Cardiac fibroblast (primary cell): ENCODE data around the gene ZNF853.
"Not testable (repeated sequence)": the region's sequence is repeated elsewhere in the genome, so short reads cannot be mapped to it uniquely, and the experiment has no call there.

Experiments used
- DNase-seq, 2 donors: peaks; one replicate each; pipeline versions ENCODE4 v3.0.0 to v3.0.0-alpha.2; 2010; ENCODE audit warnings: low read depth in 2 of 2
- H3K4me3 ChIP-seq, 2 donors: replicated peaks in 1 of 2; 1 replicate in 1 of 2; 2 replicates in 1 of 2; pipeline ENCODE4 v1.5.1; 2011; ENCODE audit warnings: low read depth in 2 of 2, low read length in 2 of 2, mild to moderate bottlenecking in 2 of 2, moderate library complexity in 1 of 2
- TF ChIP-seq, protein P1 (sequence below): IDR thresholded peaks from one replicate; pipeline ENCODE4 v1.5.1; 2011; ENCODE audit warnings: low read depth, mild to moderate bottlenecking, low read length, inconsistent platforms

ZNF853 gene

GRCh38 chr7:6577369-6578113, 37.9 kb upstream of the ZNF853 start, which contains the start of gene ZDHHC4:
TSS of gene ZDHHC4 (plus strand) at chr7:6577454. CDS start at chr7:6580562, 3,108 bp downstream.
- TF ChIP-seq, protein P1, sequence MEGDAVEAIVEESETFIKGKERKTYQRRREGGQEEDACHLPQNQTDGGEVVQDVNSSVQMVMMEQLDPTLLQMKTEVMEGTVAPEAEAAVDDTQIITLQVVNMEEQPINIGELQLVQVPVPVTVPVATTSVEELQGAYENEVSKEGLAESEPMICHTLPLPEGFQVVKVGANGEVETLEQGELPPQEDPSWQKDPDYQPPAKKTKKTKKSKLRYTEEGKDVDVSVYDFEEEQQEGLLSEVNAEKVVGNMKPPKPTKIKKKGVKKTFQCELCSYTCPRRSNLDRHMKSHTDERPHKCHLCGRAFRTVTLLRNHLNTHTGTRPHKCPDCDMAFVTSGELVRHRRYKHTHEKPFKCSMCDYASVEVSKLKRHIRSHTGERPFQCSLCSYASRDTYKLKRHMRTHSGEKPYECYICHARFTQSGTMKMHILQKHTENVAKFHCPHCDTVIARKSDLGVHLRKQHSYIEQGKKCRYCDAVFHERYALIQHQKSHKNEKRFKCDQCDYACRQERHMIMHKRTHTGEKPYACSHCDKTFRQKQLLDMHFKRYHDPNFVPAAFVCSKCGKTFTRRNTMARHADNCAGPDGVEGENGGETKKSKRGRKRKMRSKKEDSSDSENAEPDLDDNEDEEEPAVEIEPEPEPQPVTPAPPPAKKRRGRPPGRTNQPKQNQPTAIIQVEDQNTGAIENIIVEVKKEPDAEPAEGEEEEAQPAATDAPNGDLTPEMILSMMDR, result no peak
- H3K4me3 ChIP-seq, result peak within 1 kb of the TSS; percentile 70 to 74
- peak; percentile 89 to 95 for DNase-seq

DNA sequence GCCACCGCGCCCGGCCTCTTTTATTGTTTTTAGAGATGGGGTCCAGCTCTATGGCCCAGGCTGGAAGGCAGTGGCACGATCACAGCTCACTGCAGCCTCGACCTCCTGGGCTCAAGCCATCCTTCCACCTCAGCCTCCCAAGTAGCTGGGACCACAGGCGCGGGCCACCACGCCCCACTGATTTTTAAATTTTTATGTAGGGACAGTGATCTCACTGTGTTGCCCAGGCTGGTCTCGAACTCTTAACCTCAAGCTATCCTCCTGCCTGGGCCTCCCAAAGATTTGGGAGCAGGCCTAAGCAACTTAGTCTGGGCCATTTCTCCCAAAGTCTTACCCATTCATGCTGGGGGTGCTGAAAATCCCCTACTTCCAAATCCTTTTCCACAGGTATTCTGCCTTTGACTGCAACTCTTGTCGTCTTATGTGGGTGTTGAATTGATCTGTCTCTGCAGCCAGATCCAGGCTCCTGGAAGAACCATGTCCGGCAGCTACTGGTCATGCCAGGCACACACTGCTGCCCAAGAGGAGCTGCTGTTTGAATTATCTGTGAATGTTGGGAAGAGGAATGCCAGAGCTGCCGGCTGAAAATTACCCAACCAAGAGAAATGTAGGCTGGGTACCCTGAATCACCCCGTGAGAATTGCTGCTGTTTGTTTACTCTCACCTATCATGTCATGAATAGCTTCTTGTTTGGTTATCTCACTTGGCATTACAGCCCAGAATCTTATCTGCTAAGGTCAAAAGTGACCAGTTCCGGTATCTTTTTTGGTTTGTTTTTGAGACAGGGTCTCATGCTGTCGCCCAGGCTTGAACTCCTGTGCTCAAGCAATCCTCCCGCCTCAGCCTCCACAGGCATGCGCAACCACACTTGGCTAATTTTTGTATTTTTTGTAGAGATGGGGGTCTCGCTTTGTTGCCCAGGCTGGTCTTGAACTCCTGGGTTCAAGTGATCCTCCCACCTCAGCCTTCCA, 37.0 kb upstream of the ZNF853 start:
- DNase-seq, result peak in 1 of 2 donors; percentile 15
- H3K4me3 ChIP-seq, result peak overlapping the region; percentile 70 to 74
- TF ChIP-seq, protein P1, result no peak

DNA sequence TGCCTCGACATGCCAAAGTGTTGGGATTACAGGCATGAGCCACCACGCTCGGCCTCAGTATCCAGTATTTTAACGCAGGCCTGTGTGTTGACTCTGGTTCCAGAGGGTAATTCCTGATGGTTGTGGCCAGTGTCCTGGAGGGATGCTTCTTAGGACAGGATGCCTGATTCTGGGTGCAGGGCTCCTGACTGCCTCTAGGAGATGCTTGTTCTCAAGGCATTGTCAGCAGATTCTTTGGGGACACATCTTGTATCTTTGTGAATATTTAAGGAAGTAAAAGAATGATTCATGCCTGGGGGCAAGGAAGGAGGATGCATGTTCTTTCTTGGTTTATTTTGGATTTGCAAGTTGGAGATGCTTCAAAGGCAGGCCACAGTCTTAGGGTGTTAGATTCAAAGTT, 36.0 kb upstream of the ZNF853 start:
- TF ChIP-seq, protein P1, result peak; percentile 30
- DNase-seq, result peak in 1 of 2 donors; percentile 42
- H3K4me3 ChIP-seq, result no peak overlapping the region

- H3K4me3 ChIP-seq, DNase-seq: not testable (repeated sequence)
Measured at GRCh38 chr7:6585746-6586432, 29.5 kb upstream of the ZNF853 start.

DNA sequence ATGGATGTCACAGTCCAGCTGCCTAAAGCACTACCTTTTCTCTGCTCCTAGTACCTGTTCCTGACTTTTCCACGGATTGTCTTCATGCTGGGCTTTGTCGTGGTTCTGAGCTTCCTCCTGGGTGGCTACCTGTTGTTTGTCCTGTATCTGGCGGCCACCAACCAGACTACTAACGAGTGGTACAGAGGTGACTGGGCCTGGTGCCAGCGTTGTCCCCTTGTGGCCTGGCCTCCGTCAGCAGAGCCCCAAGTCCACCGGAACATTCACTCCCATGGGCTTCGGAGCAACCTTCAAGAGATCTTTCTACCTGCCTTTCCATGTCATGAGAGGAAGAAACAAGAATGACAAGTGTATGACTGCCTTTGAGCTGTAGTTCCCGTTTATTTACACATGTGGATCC, 26.8 kb upstream of the ZNF853 start:
- no peak for DNase-seq
- TF ChIP-seq, protein P1, result no peak
- H3K4me3 ChIP-seq, result no peak overlapping the region

GRCh38 chr7:6589151-6589828, 26.1 kb upstream of the ZNF853 start:
- no peak for DNase-seq
- TF ChIP-seq, protein P1, result no peak
- peak overlapping the region; percentile 24 to 31 for H3K4me3 ChIP-seq
